Smooth muscle cell of trachea (primary cell): ENCODE results near the gene ALAS1. TPM values are rescaled to one million over a fixed set of nuclear protein-coding genes. Genes with fewer than 3 reads are reported as not detected.

Experiments used
- total RNA-seq: library from RNA; depleted of rRNA; stranded (reverse); fragments of >200 nt; gene quantifications from 2 replicates; pipeline ENCODE4 v1.2.1, GENCODE V29; 2014

Gene ALAS1
- total RNA-seq, result 45.7 and 68.5 TPM in 2 replicates

GRCh38 chr3:52197842-52198625 lies at the start of gene ALAS1:
TSS of gene ALAS1 (plus strand) at chr3:52198160. CDS start at chr3:52199242, 1,082 bp downstream.

GRCh38 chr3:52154135-52155094 lies 43.5 kb upstream of the ALAS1 start, which contains the start of gene POC1A:
TSS of gene POC1A (minus strand) at chr3:52154423. CDS start at chr3:52154372, 51 bp downstream.

GRCh38 chr3:52225452-52226228 lies 27.7 kb downstream of the ALAS1 start, which contains the start of gene TLR9:
TSS of gene TLR9 (minus strand) at chr3:52225645. CDS start at chr3:52225529, 116 bp downstream.

GRCh38 chr3:52238761-52239701 lies 41.1 kb downstream of the ALAS1 start, which contains the start of gene TWF2:
TSS of gene TWF2 (minus strand) at chr3:52239158. CDS start at chr3:52239016, 142 bp downstream.

GRCh38 chr3:52245322-52246263 lies 47.6 kb downstream of the ALAS1 start, which contains the start of gene PPM1M:
TSS of gene PPM1M (plus strand) at chr3:52245759. CDS start at chr3:52245825, 66 bp downstream.

Other genes with a start within 250 kb of the ALAS1 start
- under 0.01 TPM in 1 of 2 replicates, not detected in the other for gene GPR62, start 242.8 kb upstream of the ALAS1 start, total RNA-seq
- 56.0 and 73.1 TPM in 2 replicates for gene PCBP4, start 230.7 kb upstream of the ALAS1 start, total RNA-seq
- gene ABHD14B, start 224.1 kb upstream of the ALAS1 start, total RNA-seq, result 19.3 and 40.9 TPM in 2 replicates
- gene ABHD14A, start 223.1 kb upstream of the ALAS1 start, total RNA-seq, result 12.9 and 14.9 TPM in 2 replicates
- 45.2 and 52.5 TPM in 2 replicates for gene ACY1, start 214.6 kb upstream of the ALAS1 start, total RNA-seq
- 1,028 and 1,056 TPM in 2 replicates for gene RPL29, start 202.3 kb upstream of the ALAS1 start, total RNA-seq
- 6.1 and 11.9 TPM in 2 replicates for gene DUSP7, start 141.6 kb upstream of the ALAS1 start, total RNA-seq
- 5.5 and 15.0 TPM in 2 replicates for gene POC1A, start 43.7 kb upstream of the ALAS1 start, total RNA-seq
- gene TLR9, start 27.5 kb downstream of the ALAS1 start, total RNA-seq, result under 0.01 and 0.17 TPM in 2 replicates
- gene TWF2, start 41.0 kb downstream of the ALAS1 start, total RNA-seq, result 96.8 and 120 TPM in 2 replicates
- 27.3 and 47.1 TPM in 2 replicates for gene PPM1M, start 47.6 kb downstream of the ALAS1 start, total RNA-seq
- gene WDR82, start 80.5 kb downstream of the ALAS1 start, total RNA-seq, result 66.3 and 69.6 TPM in 2 replicates
- gene GLYCTK, start 89.7 kb downstream of the ALAS1 start, total RNA-seq, result 5.8 and 16.6 TPM in 2 replicates
- 1.9 and 5.0 TPM in 2 replicates for gene DNAH1, start 118.2 kb downstream of the ALAS1 start, total RNA-seq
- gene BAP1, start 211.8 kb downstream of the ALAS1 start, total RNA-seq, result 59.1 and 80.7 TPM in 2 replicates
- gene PHF7, start 212.5 kb downstream of the ALAS1 start, total RNA-seq, result 3.1 and 3.8 TPM in 2 replicates
- gene SEMA3G, start 246.9 kb downstream of the ALAS1 start, total RNA-seq, result under 0.01 and 0.15 TPM in 2 replicates